Activated T-helper 9 cell treated with anti-CD3 and anti-CD28 coated beads, Interleukin-2, amount 50 U/mL, for 16 hours (primary cell): ENCODE measurements around the gene WNK4.
"Not testable (repeated sequence)": the region's sequence is repeated elsewhere in the genome, so short reads cannot be mapped to it uniquely, and the experiment has no call there.

Experiments used
- DNase-seq: peaks from one replicate; pipeline ENCODE4 v3.0.0-alpha.2; 2020; ENCODE audit warnings: low read depth

The WNK4 gene

DNA sequence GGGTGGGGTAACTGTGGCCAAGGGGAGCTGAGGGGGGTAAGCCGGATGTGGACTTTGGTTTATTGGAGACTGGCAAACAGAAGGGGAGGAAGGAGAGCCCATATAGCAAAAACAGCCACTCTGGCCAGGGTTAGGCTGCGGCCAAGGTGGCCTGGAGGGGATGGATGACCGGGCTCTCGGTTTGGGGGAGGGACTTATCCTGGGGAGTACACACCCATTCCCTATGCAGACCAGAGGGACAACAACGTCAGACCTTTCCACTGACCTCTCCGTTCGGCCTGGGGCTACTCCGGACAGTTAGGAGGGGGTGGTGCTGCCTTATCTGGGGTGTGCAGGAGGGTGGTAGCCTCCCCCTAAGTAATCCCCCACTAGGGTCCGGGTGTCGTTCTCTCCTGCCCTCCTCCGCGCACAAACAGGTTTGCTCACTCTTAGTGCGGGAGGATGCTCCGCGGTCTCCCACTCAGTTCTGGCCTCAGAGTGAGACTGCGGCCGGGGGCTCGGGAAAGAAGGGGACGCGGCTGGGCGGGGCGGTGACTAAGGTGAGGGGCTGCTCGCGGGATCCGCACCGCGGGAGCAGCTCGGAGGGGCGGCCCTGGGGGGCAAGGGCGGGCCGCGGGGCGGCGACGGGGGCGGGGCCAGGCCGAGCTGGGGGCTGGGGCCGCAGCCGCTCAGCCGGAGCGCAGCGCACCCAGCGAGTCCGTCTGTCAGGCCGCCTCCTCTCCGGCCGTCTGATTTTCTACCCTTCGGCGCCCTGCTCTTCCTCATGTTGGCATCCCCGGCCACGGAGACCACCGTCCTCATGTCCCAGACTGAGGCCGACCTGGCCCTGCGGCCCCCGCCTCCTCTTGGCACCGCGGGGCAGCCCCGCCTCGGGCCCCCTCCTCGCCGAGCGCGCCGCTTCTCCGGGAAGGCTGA, at the start of gene WNK4:
Gene WNK4, plus strand, starts transcription at position 675 of the 915 bp plus-strand sequence. Its CDS starts 89 bp downstream, at position 764.
- no peak for DNase-seq

DNA sequence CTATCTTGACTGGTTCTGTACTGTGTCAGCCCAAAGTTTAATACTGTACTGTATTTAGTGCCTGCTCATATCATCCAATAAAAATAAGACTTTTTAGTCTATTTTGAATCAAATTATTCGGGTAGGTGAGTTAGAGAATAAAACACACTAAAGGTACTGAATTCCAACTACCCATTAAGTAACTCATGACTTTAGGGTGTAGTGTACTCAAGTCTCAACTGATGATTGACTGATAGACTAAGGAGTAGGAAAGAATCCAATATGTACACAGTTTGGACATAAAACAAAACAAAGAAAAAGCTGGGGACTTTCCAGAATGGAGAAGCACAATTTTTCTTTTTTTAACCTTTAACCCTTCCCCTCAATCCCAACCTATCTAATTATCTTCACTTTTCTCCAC, 39.7 kb upstream of the WNK4 start:
- DNase-seq: no peak

DNA sequence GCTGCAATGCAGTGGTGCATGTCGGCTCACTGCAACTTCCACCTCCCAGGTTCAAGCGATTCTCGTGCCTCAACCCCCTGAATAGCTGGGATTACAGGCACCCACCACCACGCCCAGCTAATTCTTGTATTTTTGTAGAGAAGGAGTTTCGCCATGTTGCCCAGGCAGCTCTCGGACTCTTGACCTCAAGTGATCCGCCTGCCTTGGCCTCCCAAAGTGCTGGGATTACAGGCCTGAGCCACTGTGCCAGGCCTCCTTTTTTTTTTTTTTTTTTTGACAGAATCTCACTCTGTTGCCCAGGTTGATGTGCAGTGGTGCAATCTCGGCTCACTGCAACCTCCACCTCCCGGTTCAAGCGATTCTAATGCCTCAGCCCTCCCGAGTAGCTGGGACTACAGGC, 37.5 kb upstream of the WNK4 start:
- DNase-seq: not testable (repeated sequence)

DNA sequence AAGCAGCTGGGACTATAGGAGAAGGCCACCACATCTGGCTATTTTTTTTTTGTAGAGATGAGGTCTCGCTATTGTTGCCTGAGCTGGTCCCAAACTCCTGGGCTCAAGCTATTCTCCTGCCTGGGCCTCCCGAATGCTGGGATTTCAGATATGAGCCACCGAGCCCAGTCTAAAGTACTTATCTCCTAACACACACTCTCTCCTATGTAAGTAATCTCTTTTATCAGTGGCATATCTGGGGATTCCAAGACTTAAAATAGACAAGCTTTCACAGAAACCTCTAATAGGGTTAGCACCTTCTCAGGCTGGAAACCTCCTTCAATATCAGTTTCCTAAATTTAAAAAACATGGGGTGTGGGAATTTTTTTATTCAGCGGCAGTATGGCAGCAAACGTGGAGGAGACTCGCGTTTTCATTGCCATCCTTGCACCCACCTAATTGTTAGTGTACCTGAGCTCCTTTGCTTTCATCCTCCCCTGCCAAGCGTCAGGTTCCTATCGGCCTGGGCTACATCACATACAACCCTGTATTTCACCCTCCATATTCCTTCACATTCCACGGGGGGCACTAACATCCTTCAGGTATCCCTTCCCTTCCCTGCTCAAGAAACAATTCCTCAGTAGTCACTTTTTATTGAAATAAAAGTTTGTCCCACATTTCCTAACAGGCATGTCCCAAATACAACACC, 36.7 kb upstream of the WNK4 start:
- no peak for DNase-seq

DNA sequence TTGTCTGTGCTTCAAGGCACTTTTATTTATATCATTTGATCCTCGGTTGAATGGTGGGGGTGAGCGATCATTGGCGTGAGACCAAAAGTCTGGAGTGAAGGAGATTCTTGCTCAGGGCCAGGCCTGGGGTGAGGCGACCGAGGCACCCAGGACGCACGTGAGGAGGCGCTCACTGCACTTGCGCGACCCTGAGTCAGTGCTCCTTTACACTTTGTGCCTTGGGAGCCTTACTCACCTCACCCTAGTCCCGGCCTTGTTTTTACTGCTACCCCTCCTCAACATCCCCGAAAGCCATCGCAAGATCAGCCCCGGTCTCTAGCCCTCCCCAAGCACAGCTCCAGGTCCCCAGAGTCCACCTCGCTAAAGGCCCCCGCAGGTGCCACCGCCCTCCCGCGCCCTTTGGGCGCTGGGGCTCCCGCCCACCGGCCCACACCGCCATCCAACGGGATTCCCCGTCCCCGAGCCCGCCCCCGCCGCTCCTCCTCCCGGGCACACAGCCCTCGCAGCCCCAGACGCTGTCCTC, 36.1 kb upstream of the WNK4 start:
- peak; percentile 65 for DNase-seq

DNA sequence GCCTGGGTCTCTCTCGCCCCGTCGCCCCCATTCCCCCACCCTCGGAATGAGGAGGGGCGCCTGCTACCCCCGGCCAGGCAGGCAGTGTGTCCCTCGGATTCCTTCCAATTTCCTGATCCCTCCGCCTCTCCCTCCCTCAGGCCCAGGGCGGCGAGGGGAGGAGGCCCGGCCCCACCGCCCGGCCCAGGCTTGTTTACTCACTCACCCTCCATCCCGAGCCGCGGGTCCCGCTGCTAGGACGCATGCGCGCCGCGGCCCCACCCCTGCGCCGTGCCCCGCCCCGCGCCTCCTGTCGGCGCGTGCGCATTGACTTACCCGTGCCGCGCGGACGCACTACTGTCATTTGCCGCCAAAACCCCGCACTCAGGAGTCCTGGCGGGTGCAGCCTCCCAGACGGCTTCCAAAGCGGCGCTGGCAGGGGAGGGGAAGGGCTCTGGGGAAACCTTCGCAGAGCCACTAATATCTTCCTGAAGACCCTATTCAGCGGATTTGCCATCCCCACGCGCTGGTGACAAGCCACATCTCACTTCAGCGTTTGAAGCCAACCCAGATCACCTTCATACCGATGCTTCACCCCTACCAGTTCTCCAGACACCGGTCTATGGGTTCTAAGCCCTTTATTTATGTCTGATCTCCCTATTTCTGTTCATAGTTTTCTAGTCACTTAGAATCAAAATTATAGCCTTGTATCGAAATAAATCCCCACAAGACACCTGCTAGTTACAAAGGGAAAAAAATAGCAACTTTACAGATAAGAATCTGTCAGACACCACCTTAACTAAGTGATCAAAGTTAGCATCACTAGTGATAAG, 35.4 kb upstream of the WNK4 start, which contains the start of gene EZH1:
Gene EZH1, minus strand, starts transcription at position 235 of the 812 bp plus-strand sequence. CDS start 16,099 bp downstream, outside the sequence.
- peak; percentile 90 for DNase-seq

DNA sequence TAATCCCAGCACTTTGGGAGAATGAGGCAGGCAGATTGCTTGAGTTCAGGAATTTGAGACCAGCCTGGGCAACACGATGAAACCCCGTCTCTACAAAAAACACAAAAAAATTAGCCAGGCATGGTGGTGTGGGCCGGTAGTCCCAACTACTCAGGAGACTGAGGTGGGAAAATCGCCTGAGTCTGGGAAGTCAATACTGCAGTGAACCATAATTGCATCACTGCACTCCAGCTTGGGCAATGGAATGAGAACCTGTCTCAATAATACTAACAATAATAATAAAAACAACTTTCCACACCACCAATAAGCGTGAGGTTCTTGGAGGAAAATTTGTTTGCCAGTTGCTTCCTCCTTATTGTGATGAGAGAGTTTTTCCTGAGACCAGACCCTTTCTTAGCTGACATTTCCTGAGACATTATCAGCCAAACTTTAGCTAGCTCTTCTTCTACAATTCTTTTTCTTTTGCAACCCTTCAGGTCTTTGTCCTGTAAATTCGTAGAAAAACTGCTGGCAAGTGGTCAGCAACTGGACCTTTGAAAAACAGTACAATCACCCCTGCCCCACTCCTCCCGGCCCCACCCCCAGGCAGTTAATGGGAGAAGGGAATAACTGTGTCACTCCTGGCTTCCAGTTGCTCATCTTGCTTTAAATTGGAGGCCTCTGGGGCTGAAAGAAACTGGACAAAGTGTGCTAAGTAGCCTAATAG, 32.1 kb upstream of the WNK4 start:
- DNase-seq: no peak

DNA sequence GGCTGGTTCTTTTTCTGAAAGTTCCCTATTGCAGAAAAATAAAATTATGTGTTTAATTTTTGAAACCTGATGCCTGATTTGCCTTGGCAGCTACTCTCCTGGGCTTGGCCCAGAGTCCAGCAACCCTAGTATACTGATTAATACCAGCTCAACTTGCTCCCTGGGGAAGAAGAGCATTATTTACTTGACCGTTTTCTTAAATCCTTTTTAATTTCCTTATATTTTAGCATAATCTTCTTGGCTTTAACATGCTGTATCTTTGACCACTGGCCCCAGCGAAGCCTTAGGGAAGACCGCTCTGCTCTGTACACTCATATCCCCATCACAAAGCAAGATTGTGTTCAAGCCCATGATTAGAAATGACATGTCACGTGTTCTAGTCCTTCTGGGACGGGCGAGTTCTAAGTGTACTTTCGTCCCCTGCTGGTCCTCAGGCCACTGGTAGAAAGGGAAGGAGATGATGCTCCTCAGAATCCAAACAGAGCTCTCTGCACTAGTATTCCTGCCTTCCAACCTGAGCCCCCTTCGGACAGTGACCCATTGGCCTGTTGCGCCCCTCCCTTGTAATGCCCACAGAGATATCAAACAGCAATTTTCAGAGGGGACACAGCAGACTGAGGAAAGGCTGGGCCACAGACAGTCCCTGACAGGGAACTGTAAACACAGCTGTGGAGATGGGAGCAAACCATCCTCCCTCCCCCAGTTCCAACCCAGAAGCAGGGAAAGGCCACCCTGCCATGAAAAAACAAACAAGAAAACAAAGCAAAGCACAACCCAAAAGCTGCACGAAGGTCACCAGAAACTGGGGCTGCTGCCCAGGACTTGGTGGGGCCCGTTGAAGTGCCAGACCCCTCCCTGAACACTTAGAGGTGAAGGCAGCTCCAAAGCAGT, 31.3 kb upstream of the WNK4 start:
- no peak for DNase-seq

DNA sequence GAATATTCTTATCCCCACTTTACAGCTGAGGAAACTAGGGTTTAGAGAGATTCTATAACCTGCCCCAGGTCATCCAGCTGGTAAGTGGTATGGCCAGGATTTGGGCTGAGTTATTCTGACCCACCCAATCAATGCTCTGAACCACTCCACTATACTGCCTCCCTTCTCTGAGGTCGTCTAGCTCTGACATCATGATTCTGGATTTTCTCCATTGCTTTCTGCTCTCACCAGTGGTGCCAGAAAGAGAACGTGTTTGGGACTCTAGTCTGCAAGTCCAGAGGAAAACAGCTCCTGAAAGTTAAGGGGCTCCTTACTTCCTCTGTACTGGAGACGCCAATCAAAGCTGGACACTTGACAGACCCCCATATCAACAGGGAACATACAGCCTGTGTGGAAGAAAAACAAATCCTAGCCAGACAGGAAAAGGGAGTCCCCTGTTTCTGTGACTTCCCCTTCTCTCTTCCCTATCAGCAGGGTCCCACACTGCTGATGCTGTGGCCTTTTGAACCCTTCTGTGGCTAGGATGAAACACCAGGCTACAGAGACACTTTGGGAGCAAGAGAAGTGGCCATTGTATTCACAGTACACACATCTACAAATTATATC, 29.6 kb upstream of the WNK4 start:
- DNase-seq: no peak

DNA sequence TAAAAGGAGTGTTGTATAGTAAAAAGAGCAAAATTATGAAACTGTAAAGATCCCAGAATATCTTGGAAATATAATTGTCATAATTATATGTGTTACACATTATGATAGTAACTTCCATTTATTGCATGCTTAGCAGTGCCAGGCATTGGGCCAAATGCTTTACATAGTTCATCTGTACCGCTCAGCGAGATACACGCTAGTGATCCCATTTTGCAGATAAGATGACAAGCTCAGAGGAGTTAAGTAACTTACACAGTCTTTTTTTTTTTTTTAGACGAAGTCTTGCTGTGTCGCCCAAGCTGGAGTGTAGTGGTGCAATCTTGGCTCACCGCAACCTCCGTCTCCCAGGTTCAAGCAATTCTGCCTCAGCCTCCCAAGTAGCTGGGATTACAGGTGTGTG, 28.8 kb upstream of the WNK4 start:
- DNase-seq: no peak

DNA sequence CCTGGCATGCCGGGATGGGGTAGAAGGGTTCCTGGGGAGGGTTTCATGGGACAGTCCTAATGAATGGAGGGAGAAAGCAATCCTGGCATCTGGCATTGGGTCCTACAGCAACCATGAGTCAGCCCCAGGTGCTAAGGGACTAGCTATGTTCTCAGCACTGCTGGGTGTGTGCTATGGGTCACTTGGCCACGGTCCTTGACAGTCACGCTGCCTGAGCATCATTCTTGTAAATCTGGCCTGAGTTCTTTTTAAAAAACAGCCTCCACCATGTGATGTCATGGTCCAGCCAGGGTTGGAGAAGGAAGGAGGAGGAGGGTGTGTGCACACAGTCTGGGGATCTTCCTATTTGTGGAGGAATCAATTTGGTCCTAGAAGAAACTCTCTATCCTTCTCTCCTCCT, 25.6 kb upstream of the WNK4 start:
- no peak for DNase-seq

DNA sequence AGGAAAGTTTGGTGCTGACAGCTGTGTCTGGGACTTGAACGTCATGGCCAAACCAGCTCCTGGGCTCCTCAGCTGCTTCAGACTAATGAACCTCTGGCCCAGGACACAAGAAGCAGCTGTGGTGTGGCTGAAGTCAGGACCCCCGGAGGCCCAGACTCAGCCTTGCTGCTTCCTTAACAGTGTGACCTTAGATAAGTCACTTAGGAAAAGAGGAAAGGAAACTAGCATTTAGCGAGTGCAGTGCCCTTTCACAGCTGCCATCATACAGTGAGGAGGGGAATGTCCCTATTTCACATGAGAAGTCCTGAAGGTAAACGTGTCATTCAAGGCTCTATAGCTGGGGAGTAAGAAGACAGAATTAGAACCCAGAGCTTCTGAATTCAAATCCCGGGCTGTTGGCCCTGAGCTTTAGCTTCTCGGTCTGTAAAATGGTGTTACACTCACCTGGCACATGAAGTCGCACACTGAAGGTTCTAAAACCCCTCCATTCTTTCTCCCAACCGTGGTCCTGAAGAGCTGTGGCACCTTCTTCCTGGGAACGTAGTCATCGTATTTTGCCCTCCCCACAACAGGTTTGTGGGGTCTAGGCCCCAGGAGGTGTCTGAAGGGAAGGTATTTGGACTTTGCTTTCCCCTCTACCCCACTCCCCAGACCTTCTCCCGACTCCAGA, 20.3 kb upstream of the WNK4 start:
- DNase-seq: no peak

DNA sequence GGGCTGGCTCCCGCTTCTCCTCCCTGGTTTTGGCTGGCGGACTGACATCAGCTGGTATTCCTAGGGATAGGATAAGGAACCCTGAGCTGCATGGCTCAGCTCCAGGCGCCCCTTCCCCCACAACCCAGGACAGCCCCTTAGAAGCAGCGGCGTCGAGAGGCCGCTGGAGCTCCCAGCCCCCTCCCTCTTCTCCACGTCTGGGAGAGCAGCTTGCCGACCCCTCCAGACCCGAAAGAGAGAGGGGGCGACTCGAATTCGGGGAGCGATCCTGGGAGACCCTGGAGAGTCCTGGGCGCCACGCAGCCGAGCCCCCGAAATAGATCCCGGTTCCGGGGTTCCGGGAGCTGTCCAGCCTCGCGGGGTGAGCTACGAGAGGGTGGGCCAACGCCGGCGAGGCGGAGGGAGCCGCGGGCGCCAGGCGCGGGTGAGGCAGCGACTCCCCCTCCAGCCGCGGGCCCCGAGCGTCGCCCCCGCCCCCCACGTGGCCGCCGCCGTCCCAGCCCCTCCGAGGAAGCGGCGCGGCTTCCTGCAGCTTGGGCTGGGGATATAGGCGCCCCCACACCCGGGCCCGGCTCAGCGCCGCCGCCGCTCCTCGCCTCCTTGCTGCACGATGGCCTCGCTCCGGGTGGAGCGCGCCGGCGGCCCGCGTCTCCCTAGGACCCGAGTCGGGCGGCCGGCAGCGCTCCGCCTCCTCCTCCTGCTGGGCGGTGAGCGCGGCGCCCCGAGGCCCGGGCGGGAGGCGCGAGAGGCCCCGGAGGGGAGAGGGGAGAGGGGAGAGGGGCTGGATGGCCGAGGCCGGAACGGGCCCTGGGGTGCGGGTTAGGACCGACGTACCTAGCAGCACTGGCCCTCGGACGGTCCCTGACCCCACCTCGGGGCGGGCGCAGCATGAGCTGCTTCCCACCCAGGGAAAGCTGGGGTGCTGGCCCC, 19.5 kb upstream of the WNK4 start, which contains the start of gene RAMP2:
Gene RAMP2, plus strand, starts transcription at position 576 of the 930 bp plus-strand sequence. Its CDS starts 35 bp downstream, at position 611.
- DNase-seq: no peak

DNA sequence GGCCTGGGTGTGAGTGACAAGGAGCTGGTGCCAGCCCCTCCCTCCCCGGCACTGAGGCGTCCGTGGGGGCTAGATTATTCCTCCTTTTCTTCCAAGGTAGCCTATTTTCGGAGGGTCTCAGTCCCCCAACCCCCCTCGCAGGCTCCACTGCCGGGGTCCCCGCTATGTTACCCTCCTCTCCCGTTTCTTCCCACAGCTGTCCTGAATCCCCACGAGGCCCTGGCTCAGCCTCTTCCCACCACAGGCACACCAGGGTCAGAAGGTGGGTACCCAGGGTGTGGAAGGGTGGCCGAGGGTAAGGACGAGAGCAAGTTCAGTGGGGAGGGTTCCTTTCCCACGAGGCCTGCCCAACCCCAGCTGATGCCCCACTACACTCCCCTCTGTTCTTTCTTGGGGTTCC, 18.8 kb upstream of the WNK4 start:
- DNase-seq: no peak

DNA sequence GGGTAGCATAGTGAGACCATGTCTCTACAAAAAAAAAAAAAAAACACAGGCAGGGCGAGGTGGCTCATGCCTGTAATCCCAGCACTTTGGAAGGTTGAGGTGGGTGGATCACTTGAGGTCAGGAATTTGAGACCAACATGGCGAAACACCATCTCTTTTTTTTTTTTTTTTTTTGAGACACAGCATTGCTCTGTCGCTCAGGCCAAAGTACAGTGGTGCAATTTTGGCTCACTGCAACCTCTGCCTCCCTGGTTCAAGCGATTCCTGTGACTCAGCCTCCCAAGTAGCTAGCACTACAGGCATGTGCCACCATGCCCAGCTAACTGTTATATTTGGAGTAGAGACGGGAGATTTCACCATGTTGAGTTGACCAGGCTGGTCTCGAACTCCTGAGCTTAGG, 14.3 kb upstream of the WNK4 start:
- DNase-seq: no peak

DNA sequence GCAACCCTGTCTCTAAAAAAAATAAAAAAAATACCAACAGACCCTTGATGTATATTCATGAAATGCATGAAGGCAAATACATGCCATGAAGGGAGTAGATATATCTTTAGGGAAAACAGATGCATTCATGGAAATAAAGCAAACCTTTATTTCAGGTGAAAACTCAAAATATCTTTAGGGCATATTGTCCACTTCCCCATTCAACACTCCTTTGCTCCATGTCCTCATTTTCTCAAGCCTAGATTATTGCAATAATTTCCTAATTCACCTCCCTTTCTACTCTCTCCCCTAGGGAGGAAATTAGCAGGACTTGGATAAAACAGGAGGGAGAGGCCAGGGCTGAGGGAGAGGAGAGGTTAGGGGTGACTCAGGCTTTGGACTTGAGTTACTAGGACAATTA, 12.9 kb upstream of the WNK4 start:
- no peak for DNase-seq

DNA sequence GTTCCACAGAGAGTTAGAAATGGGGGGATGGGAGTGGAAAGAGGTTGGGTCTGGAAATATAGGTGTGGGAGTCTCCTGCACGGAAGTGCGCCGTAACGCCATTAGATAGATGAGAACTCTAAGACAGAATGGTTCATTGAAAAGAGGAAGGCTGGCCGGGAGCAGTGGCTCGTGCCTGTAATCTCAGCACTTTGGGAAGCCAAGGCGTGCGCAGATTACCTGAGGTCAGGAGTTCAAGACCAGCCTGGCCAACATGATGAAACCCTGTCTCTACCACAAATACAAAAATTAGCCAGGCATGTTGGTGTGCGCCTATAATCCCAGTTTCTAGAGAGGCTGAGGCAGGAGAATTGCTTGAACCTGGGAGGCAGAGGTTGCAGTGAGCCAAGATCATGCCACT, 12.4 kb upstream of the WNK4 start:
- DNase-seq: not testable (repeated sequence)

DNA sequence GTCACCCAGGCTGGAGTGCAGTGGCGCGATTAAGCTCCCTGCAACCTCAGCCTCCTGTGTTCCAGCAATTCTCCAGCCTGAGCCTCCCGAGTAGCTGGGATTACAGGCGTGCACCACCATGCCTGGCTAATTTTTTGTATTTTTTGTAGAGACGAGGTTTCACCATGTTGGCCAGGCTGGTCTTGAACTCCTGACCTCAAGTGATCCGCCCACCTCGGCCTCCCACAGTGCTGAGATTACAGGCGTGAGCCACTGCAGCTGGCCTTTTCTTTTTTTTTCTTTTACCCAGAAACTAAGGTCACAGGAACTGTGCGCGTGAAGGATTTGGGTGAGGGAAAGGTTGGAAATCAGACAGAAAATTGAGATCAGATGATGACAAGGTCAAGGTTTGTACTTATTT, 10.4 kb upstream of the WNK4 start:
- not testable (repeated sequence) for DNase-seq
